AG08395 (cell line): ENCODE data around the gene SFTPB.
A peak's percentile ranks its signal among the peaks of the same experiment; 100 is the strongest.

Experiments
- DNase-seq: peaks from one replicate; pipeline ENCODE4 v3.0.0; 2012; ENCODE audit warnings: mixed read lengths, low spot score

Gene SFTPB

GRCh38 chr2:85702172-85702571 is 34.2 kb upstream of the SFTPB start:
- DNase-seq: peak; percentile 34

GRCh38 chr2:85699325-85699724 is 31.3 kb upstream of the SFTPB start:
- no peak for DNase-seq

GRCh38 chr2:85698880-85699254 is 30.9 kb upstream of the SFTPB start:
- DNase-seq: no peak

- no peak for DNase-seq
Observed at GRCh38 chr2:85698184-85698879, 30.3 kb upstream of the SFTPB start.

- no peak for DNase-seq
Observed at GRCh38 chr2:85697716-85698115, 29.7 kb upstream of the SFTPB start.

- no peak for DNase-seq
Observed at GRCh38 chr2:85697096-85697495, 29.1 kb upstream of the SFTPB start.

GRCh38 chr2:85695691-85696668 is 28.0 kb upstream of the SFTPB start:
- no peak for DNase-seq

- no peak for DNase-seq
Observed at GRCh38 chr2:85695121-85695520, 27.1 kb upstream of the SFTPB start.

- DNase-seq: no peak
Observed at GRCh38 chr2:85694052-85695025, 26.3 kb upstream of the SFTPB start, which contains the start of gene GNLY. Gene GNLY, plus strand, starts transcription at chr2:85694358. Its CDS starts 61 bp downstream, at chr2:85694419.

GRCh38 chr2:85692039-85692645 is 24.1 kb upstream of the SFTPB start:
- DNase-seq: no peak

GRCh38 chr2:85690932-85691331 is 22.9 kb upstream of the SFTPB start:
- DNase-seq: no peak

GRCh38 chr2:85684806-85685205 is 16.8 kb upstream of the SFTPB start:
- no peak for DNase-seq

- DNase-seq: no peak
Observed at GRCh38 chr2:85684380-85684779, 16.4 kb upstream of the SFTPB start.

GRCh38 chr2:85682378-85682777 is 14.4 kb upstream of the SFTPB start:
- peak; percentile 37 for DNase-seq

- DNase-seq: no peak
Observed at GRCh38 chr2:85681776-85682175, 13.8 kb upstream of the SFTPB start.

- DNase-seq: no peak
Observed at GRCh38 chr2:85681372-85681763, 13.4 kb upstream of the SFTPB start.

GRCh38 chr2:85680707-85681371 is 12.8 kb upstream of the SFTPB start:
- DNase-seq: no peak

GRCh38 chr2:85678794-85679672 is 11.0 kb upstream of the SFTPB start:
- peak; percentile 89 for DNase-seq

- DNase-seq: no peak
Observed at GRCh38 chr2:85678377-85678776, 10.4 kb upstream of the SFTPB start.
